ENCODE results near the gene ZNF668. TPM values are rescaled to one million over a fixed set of nuclear protein-coding genes. Genes with fewer than 3 reads are reported as not detected.
"Not testable (repeated sequence)": the region's sequence is repeated elsewhere in the genome, so short reads cannot be mapped to it uniquely, and the experiment has no call there.

Gene ZNF668
- total RNA-seq, 4 donors from 2014 or later = 8.6 to 14.9 (median 10.7) TPM

DNA sequence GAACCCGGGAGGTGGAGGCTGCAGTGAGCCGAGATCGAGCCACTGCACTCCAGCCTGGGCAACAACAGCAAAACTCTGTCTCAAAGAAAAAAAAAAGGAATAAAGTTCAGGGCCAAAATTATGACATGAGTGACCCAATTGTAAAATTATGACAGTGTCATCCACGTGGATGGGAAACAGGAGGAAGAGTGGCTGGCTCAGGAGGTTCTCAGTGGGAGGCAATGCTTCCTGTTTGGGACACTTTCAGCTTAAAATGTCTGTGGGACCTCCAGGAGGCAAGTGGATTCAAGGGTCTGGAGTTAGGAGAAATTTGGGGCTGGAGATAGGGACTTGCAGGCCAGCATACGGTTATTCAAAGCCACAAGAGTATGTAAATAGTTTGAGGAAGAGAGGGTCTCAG is 48.7 kb downstream of the ZNF668 start:
- DNase-seq = no peak
- no peaks in the 10 kb centered on the region for H3K4me1 ChIP-seq
- 75 to 81% methylated on average over 5 of the region's 5 CpGs for WGBS, 2 donors
- H3K27ac ChIP-seq = no peak overlapping the region
- no peak for TF ChIP-seq POLR2A (IDR thresholded peaks at IDR 0.05)
- no peak for TF ChIP-seq CTCF (IDR thresholded peaks at IDR 0.05)
- no peaks in the 10 kb centered on the region for H3K27me3 ChIP-seq
- no peaks in the 10 kb centered on the region for H3K9me3 ChIP-seq
- H3K4me3 ChIP-seq = no peak overlapping the region
- no peaks in the 10 kb centered on the region for H3K36me3 ChIP-seq
- intact Hi-C loops (cut with DNase I) = no loop called here

DNA sequence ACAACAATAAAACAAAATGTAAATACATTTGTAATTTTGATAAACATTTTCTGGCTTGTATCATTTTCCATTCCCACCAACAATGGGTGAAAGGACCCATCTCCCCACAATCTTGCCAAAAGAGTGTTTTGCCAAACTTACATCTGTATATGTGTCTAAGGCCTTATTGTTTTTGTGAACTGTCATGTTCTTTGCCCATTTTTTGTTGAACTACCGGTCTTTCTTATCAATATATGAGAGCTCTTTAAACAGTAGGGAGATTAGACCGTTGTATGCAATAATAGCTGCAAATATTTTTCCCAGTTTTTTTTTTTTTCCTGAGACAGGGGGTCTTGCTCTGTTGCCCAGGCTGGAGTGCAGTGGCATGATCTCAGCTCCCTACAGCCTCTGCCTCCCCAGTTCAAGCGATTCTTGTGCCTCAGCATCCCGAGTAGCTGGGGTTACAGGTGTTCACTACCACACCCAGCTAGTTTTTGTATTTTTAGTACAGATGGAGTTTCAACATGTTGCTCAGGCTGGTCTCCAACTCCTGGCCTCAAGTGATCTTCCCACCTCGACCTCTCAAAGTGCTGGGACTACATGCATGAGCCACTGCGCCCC is 50.3 kb downstream of the ZNF668 start:
- Histone ChIP-seq H3K36me3 (no peaks in the 10 kb centered on the region), H3K4me1 (no peaks in the 10 kb centered on the region), H3K9me3 (no peaks in the 10 kb centered on the region), H3K4me3 (no peak overlapping the region), H3K27ac (no peak overlapping the region), H3K27me3 (no peaks in the 10 kb centered on the region)
- no peak for DNase-seq
- intact Hi-C loops (cut with DNase I) = no loop called here
- no peak for TF ChIP-seq POLR2A (IDR thresholded peaks at IDR 0.05)
- no peak for TF ChIP-seq CTCF (IDR thresholded peaks at IDR 0.05)
- WGBS, 2 donors = 57 to 65% methylated on average over 6 of the region's 6 CpGs

GRCh38 chr16:31023252-31023602 is 50.8 kb downstream of the ZNF668 start:
- no peak overlapping the region for H3K27ac ChIP-seq
- no peak for TF ChIP-seq POLR2A (IDR thresholded peaks at IDR 0.05)
- TF ChIP-seq CTCF (IDR thresholded peaks at IDR 0.05) = no peak
- no peak for DNase-seq

GRCh38 chr16:31022544-31023251 is 51.3 kb downstream of the ZNF668 start:
- no peak for DNase-seq
- H3K36me3 ChIP-seq = no peaks in the 10 kb centered on the region
- no peak for TF ChIP-seq CTCF (IDR thresholded peaks at IDR 0.05)
- no peak for TF ChIP-seq POLR2A (IDR thresholded peaks at IDR 0.05)
- no peak overlapping the region for H3K4me3 ChIP-seq
- WGBS, 2 donors = 67 to 78% methylated on average over 7 to 11 of the region's 12 CpGs
- H3K27me3 ChIP-seq = no peaks in the 10 kb centered on the region
- intact Hi-C loops (cut with DNase I) = no loop called here
- H3K9me3 ChIP-seq = no peaks in the 10 kb centered on the region
- H3K27ac ChIP-seq = no peak overlapping the region
- H3K4me1 ChIP-seq = no peaks in the 10 kb centered on the region

More at GRCh38 chr16:31023252-31023602, 50.8 kb downstream of the ZNF668 start:
- Histone ChIP-seq H3K4me3 (no peak overlapping the region), H3K9me3 (no peaks in the 10 kb centered on the region), H3K36me3 (no peaks in the 10 kb centered on the region), H3K27me3 (no peaks in the 10 kb centered on the region), H3K4me1 (no peaks in the 10 kb centered on the region)
- intact Hi-C loops (cut with DNase I) = no loop called here
- 95 to 100% methylated on average over 3 to 4 of the region's 4 CpGs for WGBS, 2 donors

DNA sequence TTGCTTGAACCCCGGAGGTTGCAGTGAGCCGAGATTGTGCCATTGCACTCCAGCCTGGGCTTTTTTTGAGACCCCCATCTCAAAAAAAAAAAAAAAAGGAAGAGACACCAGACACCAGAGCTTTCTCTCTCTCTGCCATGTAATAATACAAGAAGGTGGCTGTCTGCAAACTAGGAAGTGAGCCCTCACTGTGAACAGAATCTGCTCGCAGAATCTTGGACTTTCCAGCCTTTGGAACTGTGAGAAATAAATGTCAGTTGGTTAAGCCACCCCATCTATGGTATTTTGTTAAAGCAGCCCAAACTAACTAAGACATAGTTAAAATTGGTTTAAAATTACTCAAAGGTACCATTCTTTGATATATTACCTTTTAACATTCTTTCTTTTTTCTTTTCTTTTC is 53.5 kb downstream of the ZNF668 start:
- intact Hi-C loops (cut with DNase I) = no loop called here

DNA sequence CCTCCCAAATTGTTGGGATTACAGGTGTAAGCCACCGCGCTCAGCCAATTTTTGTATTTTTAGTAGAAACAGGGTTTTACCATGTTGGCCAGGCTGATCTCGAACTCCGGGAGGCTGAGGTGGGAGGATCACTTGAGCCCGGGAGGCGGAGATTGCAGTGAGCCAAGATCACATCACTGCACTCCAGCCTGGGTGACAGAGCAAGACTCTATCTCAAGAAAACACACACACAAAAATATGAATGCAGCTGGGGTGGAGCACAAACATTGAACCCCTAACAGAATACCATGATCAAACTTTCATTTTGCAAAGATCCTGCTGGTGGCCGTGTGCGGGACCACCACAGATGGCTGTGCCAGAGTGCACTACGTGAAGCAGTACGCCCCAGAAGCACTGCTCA is 56.3 kb downstream of the ZNF668 start:
- H3K27ac ChIP-seq; DNase-seq; H3K9me3 ChIP-seq; H3K36me3 ChIP-seq; intact Hi-C loops (cut with DNase I); H3K4me1 ChIP-seq; H3K4me3 ChIP-seq: not testable (repeated sequence)
- peaks cover 0 to 29% (median 0%) of the 10 kb centered on the region in 4 donors for H3K27me3 ChIP-seq
- 86 to 92% methylated on average over 7 to 10 of the region's 10 CpGs for WGBS, 2 donors

More for the DNA sequence above, 53.5 kb downstream of the ZNF668 start:
- no peaks in the 10 kb centered on the region for H3K36me3 ChIP-seq
- H3K27ac ChIP-seq = no peak overlapping the region
- H3K4me3 ChIP-seq = no peak overlapping the region
- WGBS, 2 donors = 87 to 100% methylated on average over 3 of the region's 3 CpGs
- H3K27me3 ChIP-seq = peaks cover 0 to 7% (median 0%) of the 10 kb centered on the region in 4 donors
- H3K4me1 ChIP-seq = no peaks in the 10 kb centered on the region
- TF ChIP-seq POLR2A (IDR thresholded peaks at IDR 0.05) (no peak), CTCF (IDR thresholded peaks at IDR 0.05) (no peak)
- no peak for DNase-seq
- H3K9me3 ChIP-seq = no peaks in the 10 kb centered on the region
